CD14-positive monocyte (primary cell): Measurements from ENCODE around the gene CHST11. TPM values are rescaled to one million over a fixed set of nuclear protein-coding genes. Genes with fewer than 3 reads are reported as not detected.

Source experiments
- DNase-seq, 3 donors: peaks; one replicate each; pipeline ENCODE4 v3.0.0-alpha.2; 2011 to 2022
- H2AFZ ChIP-seq: 2 replicates; pipeline ENCODE4 v1.6.0; 2012; ENCODE audit warnings: mild to moderate bottlenecking, low read depth, low read length, inconsistent platforms; ENCODE audit not compliant: insufficient read depth, poor library complexity, severe bottlenecking
- H3K27ac ChIP-seq, 2 donors: 1 replicate in 1 of 2; 2 replicates in 1 of 2; pipeline ENCODE4 v1.5.1; 2012 to 2013; ENCODE audit warnings: low read length in 2 of 2, control low read depth in 1 of 2, inconsistent platforms in 1 of 2, low read depth in 1 of 2, mild to moderate bottlenecking in 1 of 2
- H3K27me3 ChIP-seq, 2 donors: one replicate each; pipeline versions ENCODE4 v1.6.0 to v1.6.1; 2011 to 2013; ENCODE audit warnings: low read length in 2 of 2; ENCODE audit not compliant: control insufficient read depth in 2 of 2, insufficient read depth in 2 of 2
- H3K36me3 ChIP-seq, 2 donors: replicated peaks in 1 of 2; 1 replicate in 1 of 2; 2 replicates in 1 of 2; pipeline versions ENCODE4 v1.5.1 to v1.6.1; 2012 to 2013; ENCODE audit warnings: low read length in 2 of 2, control low read depth in 1 of 2, inconsistent platforms in 1 of 2, mild to moderate bottlenecking in 1 of 2; ENCODE audit not compliant: insufficient read depth in 2 of 2, control insufficient read depth in 1 of 2
- H3K4me1 ChIP-seq, 2 donors: 1 replicate in 1 of 2; 2 replicates in 1 of 2; pipeline versions ENCODE4 v1.5.1 to v1.6.1; 2012 to 2013; ENCODE audit warnings: low read length in 2 of 2, control low read depth in 1 of 2, inconsistent platforms in 1 of 2, mild to moderate bottlenecking in 1 of 2, moderate library complexity in 1 of 2; ENCODE audit not compliant: insufficient read depth in 2 of 2, control insufficient read depth in 1 of 2
- H3K4me2 ChIP-seq: replicated peaks from 2 replicates; pipeline ENCODE3; 2012; ENCODE audit warnings: low read length, moderate library complexity, mild to moderate bottlenecking; ENCODE audit not compliant: poor library complexity, severe bottlenecking; ENCODE audit errors: extremely low read depth
- H3K4me3 ChIP-seq, 3 experiments: fragments of 200-600 bp in 1 of 3; sonication (generic) in 1 of 3; replicated peaks in 1 of 3; 1 replicate in 2 of 3; 2 replicates in 1 of 3; pipeline ENCODE4 v1.5.1; 2011 to 2013; ENCODE audit warnings: low read length in 3 of 3, mild to moderate bottlenecking in 3 of 3, control low read depth in 2 of 3, low read depth in 2 of 3, inconsistent platforms in 1 of 3, moderate library complexity in 1 of 3
- H3K79me2 ChIP-seq: 2 replicates; pipeline ENCODE4 v1.6.0; 2012; ENCODE audit warnings: mild to moderate bottlenecking, control low read depth, inconsistent platforms, low read length, moderate library complexity; ENCODE audit not compliant: insufficient read depth
- H3K9ac ChIP-seq: 2 replicates; pipeline ENCODE4 v1.6.0; 2017; ENCODE audit warnings: low read length, mild to moderate bottlenecking; ENCODE audit not compliant: insufficient read depth, poor library complexity, severe bottlenecking
- H3K9me3 ChIP-seq, 2 donors: replicated peaks in 1 of 2; 1 replicate in 1 of 2; 2 replicates in 1 of 2; pipeline versions ENCODE4 v1.5.1 to v1.6.1; 2012 to 2013; ENCODE audit warnings: low read length in 2 of 2, control low read depth in 1 of 2; ENCODE audit not compliant: control insufficient read depth in 1 of 2, insufficient read depth in 1 of 2
- H4K20me1 ChIP-seq: 2 replicates; pipeline ENCODE4 v1.6.0; 2012; ENCODE audit warnings: mild to moderate bottlenecking, low read length, control low read depth, moderate library complexity; ENCODE audit not compliant: insufficient read depth
- H3K27ac Mint-ChIP-seq, 7 donors: one replicate each; pipeline ENCODE4 v1.8.0; 2020; ENCODE audit warnings: mild to moderate bottlenecking in 7 of 7, mixed read lengths in 7 of 7, moderate library complexity in 6 of 7, inconsistent platforms in 2 of 7
- H3K27me3 Mint-ChIP-seq, 3 donors: one replicate each; pipeline ENCODE4 v1.8.0; 2021 to 2022; ENCODE audit warnings: low read depth in 3 of 3, mild to moderate bottlenecking in 3 of 3, mixed read lengths in 3 of 3, moderate library complexity in 3 of 3, inconsistent platforms in 1 of 3
- H3K36me3 Mint-ChIP-seq, 2 donors: one replicate each; pipeline ENCODE4 v1.8.0; 2020; ENCODE audit warnings: mixed read lengths in 2 of 2, inconsistent platforms in 1 of 2, mild to moderate bottlenecking in 1 of 2
- H3K4me1 Mint-ChIP-seq: one replicate; pipeline ENCODE4 v1.8.0; 2020; ENCODE audit warnings: mild to moderate bottlenecking, mixed read lengths
- H3K4me3 Mint-ChIP-seq, 2 donors: one replicate each; pipeline ENCODE4 v1.8.0; 2020; ENCODE audit warnings: mild to moderate bottlenecking in 2 of 2, mixed read lengths in 2 of 2, moderate library complexity in 1 of 2
- H3K9me3 Mint-ChIP-seq, 7 donors: one replicate each; pipeline ENCODE4 v1.8.0; 2020 to 2022; ENCODE audit warnings: mixed read lengths in 7 of 7, mild to moderate bottlenecking in 6 of 7, moderate library complexity in 6 of 7, inconsistent platforms in 2 of 7
- CTCF ChIP-seq: fragments of 200-600 bp; IDR thresholded peaks from one replicate; pipeline ENCODE4 v1.8.0; 2022; ENCODE audit warnings: antibody characterized with exemption, mild to moderate bottlenecking
- WGBS: methylation state at CpG from one replicate; pipeline ENCODE4 v1.1.5; 2013; ENCODE audit warnings: missing lambda C conversion rate; ENCODE audit not compliant: insufficient coverage; 5-methylcytosine and 5-hydroxymethylcytosine counted together
- intact Hi-C, 2 donors: fragments of 100-400 bp; cut with micrococcal nuclease; formaldehyde crosslinking; loops; one replicate each; pipeline versions ENCODE4 v1.15.0 to v1.15.1; 2023
- polyA plus RNA-seq, 3 donors: library from polyadenylated mRNA; depleted of rRNA in 1 of 3; unstranded in 2 of 3; stranded (reverse) in 1 of 3; fragments of 300-500 nt in 2 of 3; fragments of >200 nt in 1 of 3; fragmentation: Illumina TruSeq in 2 of 3; gene quantifications; 1 replicate in 2 of 3; 2 replicates in 1 of 3; pipeline ENCODE4 v1.2.3, GENCODE V29; 2012 to 2021

CHST11 gene
- polyA plus RNA-seq, 3 donors: 44.4 to 66.6 (median 48.4) TPM

GRCh38 chr12:104412681-104413080 is 44.1 kb upstream of the CHST11 start:
- Histone ChIP-seq H3K79me2 (no peaks in the 10 kb centered on the region), H3K4me3 (no peak overlapping the region), H3K27me3 (no peaks in the 10 kb centered on the region), H3K36me3 (no peaks in the 10 kb centered on the region), H3K4me2 (no peak overlapping the region), H3K9me3 (peaks cover 0 to 11% of the 10 kb centered on the region in 2 donors), H2AFZ (no peak overlapping the region), H3K9ac (no peak overlapping the region), H4K20me1 (no peaks in the 10 kb centered on the region), H3K4me1 (no peaks in the 10 kb centered on the region), H3K27ac (no peak overlapping the region)
- H3K36me3 Mint-ChIP-seq: no peaks in the 10 kb centered on the region
- no peak overlapping the region for H3K4me3 Mint-ChIP-seq
- WGBS: 92% methylated on average over 8 of the region's 8 CpGs
- H3K27me3 Mint-ChIP-seq: peaks cover 0 to 6% (median 3%) of the 10 kb centered on the region in 3 donors
- H3K4me1 Mint-ChIP-seq: no peaks in the 10 kb centered on the region
- DNase-seq: no peak
- no peak for TF ChIP-seq CTCF
- H3K27ac Mint-ChIP-seq: no peak overlapping the region
- H3K9me3 Mint-ChIP-seq: peaks cover 2 to 12% (median 7%) of the 10 kb centered on the region in 7 donors
- intact Hi-C loops: no loop called here

- Histone ChIP-seq H3K9ac (no peak overlapping the region), H3K9me3 (peaks cover 0 to 11% of the 10 kb centered on the region in 2 donors), H4K20me1 (no peaks in the 10 kb centered on the region), H3K27me3 (no peaks in the 10 kb centered on the region), H3K4me3 (no peak overlapping the region), H3K79me2 (no peaks in the 10 kb centered on the region), H3K27ac (no peak overlapping the region), H2AFZ (no peak overlapping the region), H3K4me1 (no peaks in the 10 kb centered on the region), H3K4me2 (no peak overlapping the region), H3K36me3 (no peaks in the 10 kb centered on the region)
- no peak overlapping the region for H3K27ac Mint-ChIP-seq
- peaks cover 2 to 12% (median 7%) of the 10 kb centered on the region in 7 donors for H3K9me3 Mint-ChIP-seq
- H3K4me1 Mint-ChIP-seq: no peaks in the 10 kb centered on the region
- no peak for DNase-seq
- H3K36me3 Mint-ChIP-seq: no peaks in the 10 kb centered on the region
- H3K27me3 Mint-ChIP-seq: peaks cover 0 to 3% (median 3%) of the 10 kb centered on the region in 3 donors
- TF ChIP-seq CTCF: no peak
- WGBS: 89% methylated on average over 4 of the region's 6 CpGs
- no peak overlapping the region for H3K4me3 Mint-ChIP-seq
- intact Hi-C loops: no loop called here
Observed at GRCh38 chr12:104413330-104413729, 43.4 kb upstream of the CHST11 start.
